ENCODE results near the gene C3orf38. TPM values are rescaled to one million over a fixed set of nuclear protein-coding genes. Genes with fewer than 3 reads are reported as not detected.

C3orf38 gene
- 10 to 100 TPM; 35.9 to 37.9 TPM for total RNA-seq
- 34.3 TPM for polyA plus RNA-seq (2013, experiment 1 of 2)
- polyA plus RNA-seq (2013, experiment 2 of 2) = 29.4 TPM
- long read RNA-seq, experiment 1, transcript C3orf38-201 (3 exons, 2,633 nt) = major isoform, 6 of 17 reads
- long read RNA-seq, experiment 1, partial matches to known transcripts = 1 of 17 reads
- long read RNA-seq, experiment 1, other reads (novel, unspliced or antisense) = 10 of 17 reads
- long read RNA-seq, experiment 2, transcript C3orf38-201 (3 exons, 2,633 nt) = major isoform, 21 of 38 reads
- long read RNA-seq, experiment 2, partial matches to known transcripts = 3 of 38 reads
- long read RNA-seq, experiment 2, other reads (novel, unspliced or antisense) = 13 of 38 reads
- long read RNA-seq, experiment 3, transcript C3orf38-201 (3 exons, 2,633 nt) = major isoform, 120 of 152 reads
- long read RNA-seq, experiment 3, partial matches to known transcripts = 3 of 152 reads
- long read RNA-seq, experiment 3, other reads (novel, unspliced or antisense) = 29 of 152 reads
- long read RNA-seq, experiment 4, transcript C3orf38-201 (3 exons, 2,633 nt) = major isoform, 22 of 27 reads
- long read RNA-seq, experiment 4, partial matches to known transcripts = 1 of 27 reads
- long read RNA-seq, experiment 4, other reads (novel, unspliced or antisense) = 4 of 27 reads

- TF ChIP-seq, protein P1, sequence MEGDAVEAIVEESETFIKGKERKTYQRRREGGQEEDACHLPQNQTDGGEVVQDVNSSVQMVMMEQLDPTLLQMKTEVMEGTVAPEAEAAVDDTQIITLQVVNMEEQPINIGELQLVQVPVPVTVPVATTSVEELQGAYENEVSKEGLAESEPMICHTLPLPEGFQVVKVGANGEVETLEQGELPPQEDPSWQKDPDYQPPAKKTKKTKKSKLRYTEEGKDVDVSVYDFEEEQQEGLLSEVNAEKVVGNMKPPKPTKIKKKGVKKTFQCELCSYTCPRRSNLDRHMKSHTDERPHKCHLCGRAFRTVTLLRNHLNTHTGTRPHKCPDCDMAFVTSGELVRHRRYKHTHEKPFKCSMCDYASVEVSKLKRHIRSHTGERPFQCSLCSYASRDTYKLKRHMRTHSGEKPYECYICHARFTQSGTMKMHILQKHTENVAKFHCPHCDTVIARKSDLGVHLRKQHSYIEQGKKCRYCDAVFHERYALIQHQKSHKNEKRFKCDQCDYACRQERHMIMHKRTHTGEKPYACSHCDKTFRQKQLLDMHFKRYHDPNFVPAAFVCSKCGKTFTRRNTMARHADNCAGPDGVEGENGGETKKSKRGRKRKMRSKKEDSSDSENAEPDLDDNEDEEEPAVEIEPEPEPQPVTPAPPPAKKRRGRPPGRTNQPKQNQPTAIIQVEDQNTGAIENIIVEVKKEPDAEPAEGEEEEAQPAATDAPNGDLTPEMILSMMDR (conservative IDR thresholded peaks at IDR 0.05) = no peak
- no peaks in the 10 kb centered on the region for H3K9me3 Mint-ChIP-seq
Observed at GRCh38 chr3:88149509-88150362, at the start of gene C3orf38. Gene C3orf38 (plus strand): TSS chr3:88149959. CDS start chr3:88150053, 94 bp downstream.

GRCh38 chr3:88101142-88101541 lies 48.6 kb upstream of the C3orf38 start:
- Mint-ChIP-seq H3K9me3 (peaks cover 5% of the 10 kb centered on the region), H3K27me3 (ENCODE audit: insufficient read depth) (no peaks in the 10 kb centered on the region), H3K4me1 (no peaks in the 10 kb centered on the region), H3K36me3 (ENCODE audit: low read depth) (peaks cover 37% of the 10 kb centered on the region), H3K4me3 (no peak overlapping the region), H3K27ac (no peak overlapping the region)
- no peak overlapping the region for H3K4me3 ChIP-seq (ENCODE audit: low read length)
- TF ChIP-seq, protein P1 (conservative IDR thresholded peaks at IDR 0.05) = no peak
- no peaks in the 10 kb centered on the region for H3K4me1 ChIP-seq (ENCODE audit: control insufficient read depth, insufficient read depth, low read length)
- no peak for DNase-seq
- no peak overlapping the region for H3K9ac ChIP-seq (ENCODE audit: extremely low read depth, low read length, poor library complexity, severe bottlenecking)
- no peak overlapping the region for H3K27ac ChIP-seq (ENCODE audit: low read depth, low read length)
- H3K9me3 ChIP-seq (ENCODE audit: control insufficient read depth, low read length) = no peaks in the 10 kb centered on the region
- WGBS, 2 experiments (ENCODE audit: insufficient coverage in 1 of 2, insufficient read length in 1 of 2) = no CpG with 5 or more reads among the region's 1 CpG
- no peaks in the 10 kb centered on the region for H3K27me3 ChIP-seq (ENCODE audit: control insufficient read depth, insufficient read depth, low read length, poor library complexity, severe bottlenecking)
- H3K36me3 ChIP-seq (ENCODE audit: control insufficient read depth, insufficient read depth, low read length) = peaks cover 6% of the 10 kb centered on the region

More at GRCh38 chr3:88149509-88150362, at the start of gene C3orf38:
- Histone ChIP-seq H3K9ac (ENCODE audit: extremely low read depth, low read length, poor library complexity, severe bottlenecking) (peak within 1 kb of the TSS; percentile 77), H3K27ac (ENCODE audit: low read depth, low read length) (peak within 1 kb of the TSS; percentile 89), H3K27me3 (ENCODE audit: control insufficient read depth, insufficient read depth, low read length, poor library complexity, severe bottlenecking) (no peaks in the 10 kb centered on the region), H3K4me1 (ENCODE audit: control insufficient read depth, insufficient read depth, low read length) (peaks cover 3% of the 10 kb centered on the region), H3K4me3 (ENCODE audit: low read length) (peak within 1 kb of the TSS; percentile 95), H3K36me3 (ENCODE audit: control insufficient read depth, insufficient read depth, low read length) (peaks cover 15% of the 10 kb centered on the region), H3K9me3 (ENCODE audit: control insufficient read depth, low read length) (no peaks in the 10 kb centered on the region)
- peaks cover 16% of the 10 kb centered on the region for H3K36me3 Mint-ChIP-seq (ENCODE audit: low read depth)
- peaks cover 26% of the 10 kb centered on the region for H3K4me1 Mint-ChIP-seq
- H3K4me3 Mint-ChIP-seq = peak within 1 kb of the TSS; percentile 93
- H3K27me3 Mint-ChIP-seq (ENCODE audit: insufficient read depth) = no peaks in the 10 kb centered on the region
- 0% methylated on average over 23 to 57 of the region's 57 CpGs for WGBS, 2 experiments (ENCODE audit: insufficient coverage in 1 of 2, insufficient read length in 1 of 2)
- peak within 1 kb of the TSS; percentile 98 for H3K27ac Mint-ChIP-seq
- peak; percentile 95 for DNase-seq

DNA sequence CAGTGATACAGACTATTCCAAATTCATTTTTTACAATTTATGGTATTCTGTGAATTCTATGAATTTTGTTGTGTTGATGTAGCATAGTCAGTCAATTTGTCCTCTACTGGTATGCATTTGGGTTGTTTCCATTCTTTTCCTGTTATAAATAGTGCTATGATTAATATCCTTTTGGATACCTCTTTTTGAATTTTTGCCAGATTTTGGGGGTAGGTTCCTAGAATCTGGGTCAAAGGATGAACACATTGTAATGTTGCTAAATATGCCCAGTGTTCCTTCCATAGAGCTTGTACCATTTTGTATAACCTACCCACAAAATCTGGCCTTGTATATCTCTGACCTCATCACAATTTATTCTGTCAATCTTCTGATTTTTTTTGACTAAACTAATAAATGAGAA lies 44.4 kb upstream of the C3orf38 start:
- Histone ChIP-seq H3K27me3 (ENCODE audit: control insufficient read depth, insufficient read depth, low read length, poor library complexity, severe bottlenecking) (no peaks in the 10 kb centered on the region), H3K4me3 (ENCODE audit: low read length) (no peak overlapping the region), H3K9me3 (ENCODE audit: control insufficient read depth, low read length) (no peaks in the 10 kb centered on the region), H3K27ac (ENCODE audit: low read depth, low read length) (no peak overlapping the region), H3K36me3 (ENCODE audit: control insufficient read depth, insufficient read depth, low read length) (no peaks in the 10 kb centered on the region), H3K9ac (ENCODE audit: extremely low read depth, low read length, poor library complexity, severe bottlenecking) (no peak overlapping the region), H3K4me1 (ENCODE audit: control insufficient read depth, insufficient read depth, low read length) (no peaks in the 10 kb centered on the region)
- TF ChIP-seq, protein P1 (conservative IDR thresholded peaks at IDR 0.05) = no peak
- Mint-ChIP-seq H3K27ac (no peak overlapping the region), H3K9me3 (no peaks in the 10 kb centered on the region), H3K4me1 (no peaks in the 10 kb centered on the region), H3K4me3 (no peak overlapping the region), H3K27me3 (ENCODE audit: insufficient read depth) (no peaks in the 10 kb centered on the region), H3K36me3 (ENCODE audit: low read depth) (peaks cover 10% of the 10 kb centered on the region)
- no peak for DNase-seq
